B cell (primary cell): Measurements from ENCODE around the gene CPA5.

Source experiments
- CTCF ChIP-seq: fragments of 200-600 bp; IDR thresholded peaks from one replicate; pipeline ENCODE4 v1.8.0; 2022; ENCODE audit warnings: antibody characterized with exemption, mild to moderate bottlenecking
- EZH2 ChIP-seq: IDR thresholded peaks from 2 replicates; pipeline ENCODE4 v1.6.1; 2012; ENCODE audit warnings: borderline replicate concordance, low read depth, mild to moderate bottlenecking, moderate library complexity, low read length; ENCODE audit not compliant: insufficient read depth, poor library complexity, severe bottlenecking

- no peak for TF ChIP-seq CTCF
- no peak for TF ChIP-seq EZH2
Measured at GRCh38 chr7:130394421-130395195, 50.0 kb downstream of the CPA5 start.
